ENCODE measurements around the gene MS4A18.

Gene MS4A18

DNA sequence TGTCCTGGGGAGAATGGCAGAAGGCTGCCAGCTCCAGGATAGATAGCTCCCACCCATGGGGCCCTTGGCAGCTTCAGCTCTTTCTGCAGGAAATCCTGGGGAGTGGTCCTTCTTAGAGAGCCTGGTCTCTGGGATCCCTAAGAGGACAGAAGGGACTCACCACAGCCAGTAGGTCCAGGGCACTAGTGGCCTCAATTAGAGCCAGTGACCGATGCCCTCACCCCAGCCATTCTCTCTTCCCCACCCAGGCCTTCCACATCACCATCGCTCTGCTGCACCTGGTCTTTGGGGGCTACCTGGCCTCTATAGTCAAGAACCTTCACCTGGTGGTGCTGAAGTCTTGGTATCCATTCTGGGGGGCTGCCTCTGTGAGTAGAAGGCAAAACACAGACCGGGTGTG, 66.2 kb downstream of the MS4A18 start:
- DNase-seq = no peak

- DNase-seq = no peak
These were observed 66.8 kb downstream of the MS4A18 start for GRCh38 chr11:60791153-60791933.

- DNase-seq = no peak
These were observed 68.0 kb downstream of the MS4A18 start for GRCh38 chr11:60792521-60792920.

All from CD4-positive, alpha-beta T cell treated with Interleukin-4 for 1 hour (primary cell).